OCI-LY7 (cell line): Measurements from ENCODE around the gene KRT72. TPM values are rescaled to one million over a fixed set of nuclear protein-coding genes. Genes with fewer than 3 reads are reported as not detected.
"Not testable (repeated sequence)": the region's sequence is repeated elsewhere in the genome, so short reads cannot be mapped to it uniquely, and the experiment has no call there.

ENCODE experiments used
- BruUV-seq: library from RNA; stranded (reverse); fragments of 400-500 nt; replicated peaks from 2 replicates; lab custom pipeline; 2021; lab: Mats Ljungman, UMichigan
- CTCF ChIA-PET: fragments of 300-600 bp; sonication (Branson Sonifier 250); formaldehyde crosslinking; loops from one replicate; lab custom pipeline; 2022; ENCODE audit warnings: antibody characterized with exemption; ENCODE audit not compliant: unreplicated experiment; lab: Charles Lee
- POLR2A ChIA-PET: fragments of 300-600 bp; sonication (Branson Sonifier 250); formaldehyde crosslinking; loops from one replicate; lab custom pipeline; 2022; ENCODE audit warnings: antibody characterized with exemption; lab: Charles Lee
- DNase-seq: peaks from one replicate; pipeline ENCODE4 v3.0.0-alpha.2; 2015; ENCODE audit warnings: low spot score
- H2AFZ ChIP-seq: fragments of 200-600 bp; sonication (generic), shearing (Covaris generic); 2 replicates; pipeline ENCODE4 v1.6.1; 2014; ENCODE audit warnings: mild to moderate bottlenecking, antibody characterized with exemption, low read length, moderate library complexity
- H3K27ac ChIP-seq: fragments of 200-600 bp; sonication (generic); 2 replicates; pipeline ENCODE4 v1.5.1; 2014; ENCODE audit warnings: mixed run types, low read depth, mild to moderate bottlenecking, moderate library complexity, low read length, inconsistent platforms; ENCODE audit not compliant: poor library complexity, severe bottlenecking
- H3K36me3 ChIP-seq: fragments of 200-600 bp; sonication (generic); 2 replicates; pipeline ENCODE4 v1.6.1; 2014; ENCODE audit warnings: mild to moderate bottlenecking, antibody characterized with exemption, low read length, moderate library complexity, mixed read lengths; ENCODE audit not compliant: insufficient read depth
- H3K4me1 ChIP-seq: fragments of 200-600 bp; sonication (generic); 2 replicates; pipeline ENCODE4 v1.5.1; 2014; ENCODE audit warnings: mild to moderate bottlenecking, low read length; ENCODE audit not compliant: insufficient read depth, poor library complexity, severe bottlenecking
- H3K4me2 ChIP-seq: fragments of 200-600 bp; sonication (generic); 2 replicates; pipeline ENCODE4 v1.6.1; 2014; ENCODE audit warnings: mild to moderate bottlenecking, low read length
- H3K4me3 ChIP-seq: fragments of 200-600 bp; sonication (generic); 2 replicates; pipeline ENCODE4 v1.5.1; 2014; ENCODE audit warnings: mild to moderate bottlenecking, low read depth, low read length; ENCODE audit not compliant: poor library complexity, severe bottlenecking
- H3K79me2 ChIP-seq: fragments of 200-600 bp; sonication (generic); 2 replicates; pipeline ENCODE4 v1.6.1; 2016; ENCODE audit warnings: low read depth, mild to moderate bottlenecking, low read length, moderate library complexity, mixed read lengths; ENCODE audit not compliant: insufficient read depth
- H3K9me2 ChIP-seq: fragments of 200-600 bp; sonication (generic); 2 replicates; pipeline ENCODE4 v1.6.1; 2016; ENCODE audit warnings: mild to moderate bottlenecking, low read length, mixed read lengths; ENCODE audit not compliant: insufficient read depth
- H3K9me3 ChIP-seq: fragments of 200-600 bp; sonication (generic); 2 replicates; pipeline ENCODE4 v1.6.1; 2014; ENCODE audit warnings: mild to moderate bottlenecking, mixed run types, low read length, mixed read lengths
- H4K20me1 ChIP-seq: fragments of 200-600 bp; sonication (generic); 2 replicates; pipeline ENCODE4 v1.6.1; 2014; ENCODE audit warnings: mild to moderate bottlenecking, antibody characterized with exemption, low read length, moderate library complexity, mixed read lengths; ENCODE audit not compliant: insufficient read depth
- CTCF ChIP-seq: fragments of 200-600 bp; sonication (generic); conservative IDR thresholded peaks from 2 replicates; pipeline ENCODE4 v1.5.1; 2014; ENCODE audit warnings: mild to moderate bottlenecking, antibody characterized with exemption, low read length, moderate library complexity, mixed read lengths
- EZH2phosphoT487 ChIP-seq: fragments of 200-600 bp; sonication (generic); IDR thresholded peaks from 2 replicates; pipeline ENCODE4 v1.6.1; 2018; ENCODE audit warnings: low read depth, borderline replicate concordance, mild to moderate bottlenecking, mixed run types, antibody characterized with exemption, low read length, moderate library complexity, mixed read lengths
- intact Hi-C: fragments of 100-400 bp; cut with micrococcal nuclease; formaldehyde crosslinking; loops from one replicate; pipeline ENCODE4 v1.10.0; 2022; ENCODE audit not compliant: unreplicated experiment
- total RNA-seq, 2 experiments: library from RNA; depleted of rRNA in 1 of 2; stranded (reverse); fragments of >200 nt in 1 of 2; shearing (Covaris generic) in 1 of 2; gene quantifications; 2 replicates each; pipeline ENCODE4 v1.2.3, GENCODE V29; 2014 to 2022

The KRT72 gene
- total RNA-seq, 2 experiments from 2014 or later: not detected

GRCh38 chr12:52600071-52600470 is 1.2 kb downstream of the KRT72 start:
- CTCF ChIA-PET: no interaction called here

GRCh38 chr12:52598966-52599365 is 2.3 kb downstream of the KRT72 start:
- TF ChIP-seq CTCF (no peak), EZH2phosphoT487 (no peak)

More at GRCh38 chr12:52600071-52600470, 1.2 kb downstream of the KRT72 start:
- no TSS peak for BruUV-seq
- Histone ChIP-seq H3K9me2 (no peaks in the 10 kb centered on the region), H3K9me3 (no peaks in the 10 kb centered on the region), H3K4me3 (no peak overlapping the region), H3K4me1 (no peaks in the 10 kb centered on the region), H3K79me2 (no peaks in the 10 kb centered on the region), H4K20me1 (no peaks in the 10 kb centered on the region), H2AFZ (no peak overlapping the region), H3K27ac (no peak overlapping the region), H3K4me2 (no peak overlapping the region), H3K36me3 (no peaks in the 10 kb centered on the region)
- POLR2A ChIA-PET: no interaction called here
- TF ChIP-seq CTCF (no peak), EZH2phosphoT487 (no peak)
- intact Hi-C loops: no loop called here
- DNase-seq: no peak

GRCh38 chr12:52594237-52594636 is 7.0 kb downstream of the KRT72 start:
- H3K9me2 ChIP-seq, H3K9me3 ChIP-seq, CTCF ChIA-PET, H3K4me1 ChIP-seq, H4K20me1 ChIP-seq, H3K4me3 ChIP-seq, intact Hi-C loops, H3K79me2 ChIP-seq, H3K4me2 ChIP-seq, H3K27ac ChIP-seq, BruUV-seq, H3K36me3 ChIP-seq, DNase-seq, POLR2A ChIA-PET, H2AFZ ChIP-seq: not testable (repeated sequence)

More at GRCh38 chr12:52598966-52599365, 2.3 kb downstream of the KRT72 start:
- Histone ChIP-seq H3K27ac (no peak overlapping the region), H3K9me3 (no peaks in the 10 kb centered on the region), H3K9me2 (no peaks in the 10 kb centered on the region), H2AFZ (no peak overlapping the region), H3K36me3 (no peaks in the 10 kb centered on the region), H3K4me3 (no peak overlapping the region), H4K20me1 (no peaks in the 10 kb centered on the region), H3K79me2 (no peaks in the 10 kb centered on the region), H3K4me1 (no peaks in the 10 kb centered on the region), H3K4me2 (no peak overlapping the region)
- ChIA-PET CTCF (no interaction called here), POLR2A (no interaction called here)
- no peak for DNase-seq
- intact Hi-C loops: no loop called here
- BruUV-seq: no TSS peak
